ENCODE data around the gene DIP2C. TPM values are rescaled to one million over a fixed set of nuclear protein-coding genes. Genes with fewer than 3 reads are reported as not detected.

DIP2C gene
- total RNA-seq, 1 experiment from 2014 or later: 11.0 TPM

GRCh38 chr10:492836-493235 lies 196.6 kb downstream of the DIP2C start:
- no peak for ATAC-seq
- H3K4me1 Mint-ChIP-seq: peaks cover 34% of the 10 kb centered on the region
- ChIA-PET CTCF (no interaction called here), POLR2A (interaction anchor here (0.9 kb wide), 1 partner anchor 132 kb away, joined by 3 read pairs; no protein-coding TSS in a partner anchor)
- H3K27ac Mint-ChIP-seq: no peak overlapping the region
- no peak for DNase-seq (ENCODE audit: low spot score)
- no peak overlapping the region for H3K4me3 Mint-ChIP-seq
- H3K27me3 Mint-ChIP-seq (ENCODE audit: low read depth): no peaks in the 10 kb centered on the region; the same call in none of the 2 replicates
- H3K9me3 Mint-ChIP-seq: no peaks in the 10 kb centered on the region
- TF ChIP-seq, protein P1, sequence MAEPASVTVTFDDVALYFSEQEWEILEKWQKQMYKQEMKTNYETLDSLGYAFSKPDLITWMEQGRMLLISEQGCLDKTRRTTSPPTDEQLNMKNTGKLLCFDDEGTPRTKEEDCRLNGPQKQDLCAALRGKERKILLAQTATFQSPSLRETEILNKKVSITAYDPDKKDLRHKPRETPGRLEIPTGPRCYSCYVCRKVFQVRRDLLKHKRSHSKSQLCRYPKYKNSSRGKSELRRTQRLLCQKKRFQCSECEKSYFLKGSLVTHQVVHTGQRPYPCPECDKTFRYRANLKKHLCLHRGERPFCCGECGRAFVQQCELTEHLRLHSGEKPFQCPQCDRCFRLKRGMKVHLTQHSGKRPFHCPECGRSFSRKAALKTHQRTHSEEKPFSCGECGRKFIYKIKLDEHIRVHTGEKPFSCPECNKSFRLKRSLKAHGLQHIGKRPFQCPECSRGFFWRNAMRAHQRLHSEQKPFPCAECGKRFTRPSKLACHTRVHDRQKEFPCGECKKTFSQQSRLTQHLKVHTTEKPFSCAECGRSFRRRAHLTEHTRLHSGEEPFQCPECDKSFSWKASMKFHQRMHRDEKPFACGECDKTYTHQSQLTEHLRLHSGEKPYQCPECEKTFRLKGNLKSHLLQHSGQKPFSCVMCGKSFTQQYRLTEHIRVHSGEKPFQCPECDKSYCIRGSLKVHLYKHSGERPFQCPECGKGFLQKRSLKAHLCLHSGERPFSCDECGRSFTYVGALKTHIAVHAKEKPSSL (CRISPR knock-in tag; conservative IDR thresholded peaks at IDR 0.05): no peak
- TF ChIP-seq ATF1 (CRISPR knock-in tag; IDR thresholded peaks at IDR 0.05) (no peak), HMGA2 (CRISPR knock-in tag; IDR thresholded peaks at IDR 0.05) (no peak), PRDM15 (CRISPR knock-in tag; IDR thresholded peaks at IDR 0.05) (no peak), GTF2I (CRISPR knock-in tag; conservative IDR thresholded peaks at IDR 0.05) (no peak), NR3C1 (CRISPR knock-in tag; conservative IDR thresholded peaks at IDR 0.05; ENCODE audit: low read depth) (no peak)
- TF ChIP-seq, protein P2, sequence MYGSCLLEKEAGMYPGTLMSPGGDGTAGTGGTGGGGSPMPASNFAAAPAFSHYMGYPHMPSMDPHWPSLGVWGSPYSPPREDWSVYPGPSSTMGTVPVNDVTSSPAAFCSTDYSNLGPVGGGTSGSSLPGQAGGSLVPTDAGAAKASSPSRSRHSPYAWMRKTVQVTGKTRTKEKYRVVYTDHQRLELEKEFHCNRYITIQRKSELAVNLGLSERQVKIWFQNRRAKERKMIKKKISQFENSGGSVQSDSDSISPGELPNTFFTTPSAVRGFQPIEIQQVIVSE (CRISPR knock-in tag; IDR thresholded peaks at IDR 0.05; ENCODE audit: borderline replicate concordance): no peak
- no peaks in the 10 kb centered on the region for H3K36me3 Mint-ChIP-seq

DNA sequence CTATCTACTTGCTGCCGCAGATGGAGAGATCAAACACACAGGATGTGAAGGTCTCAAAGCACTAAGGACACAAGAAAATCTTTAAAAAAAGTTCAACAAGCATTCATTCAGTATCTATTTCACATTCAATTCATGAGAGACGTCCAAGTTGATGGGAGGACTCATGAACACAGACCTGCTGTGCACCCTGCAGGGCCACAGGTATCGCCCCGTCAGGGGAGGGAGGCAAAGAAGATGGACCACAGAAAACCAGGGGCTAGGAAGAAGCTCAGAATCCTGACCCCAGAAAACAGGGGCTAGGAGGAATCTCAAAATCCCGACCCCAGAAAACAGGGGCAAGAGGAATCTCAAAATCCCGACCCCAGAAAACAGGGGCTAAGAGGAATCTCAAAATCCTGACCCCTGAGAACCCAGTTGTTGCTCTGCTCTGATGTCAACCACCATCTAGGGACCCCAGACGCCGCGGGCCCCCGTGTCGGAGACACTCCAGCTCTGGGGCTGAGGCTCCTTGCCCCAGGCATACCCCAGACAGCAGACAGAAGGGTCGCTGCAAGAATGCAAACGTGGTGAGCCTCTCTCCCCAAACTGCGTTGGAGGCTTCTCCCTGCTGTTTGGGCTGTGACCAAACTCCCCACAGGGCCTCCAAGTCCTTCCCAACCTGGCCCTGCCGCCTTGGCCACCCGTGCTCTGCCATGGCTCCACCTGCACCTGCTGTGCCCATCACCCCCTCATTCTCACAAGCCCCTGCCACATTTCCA lies 197.6 kb downstream of the DIP2C start:
- DNase-seq (ENCODE audit: low spot score) (no peak), ATAC-seq (no peak)
- ChIA-PET CTCF (interaction anchor here (0.8 to 1.4 kb wide), 2 partner anchors 298 to 319 kb away, joined by 3 to 4 read pairs; no protein-coding TSS in a partner anchor), POLR2A (interaction anchor here (0.5 to 0.9 kb wide), 2 partner anchors 133 to 196 kb away, joined by 3 read pairs; no protein-coding TSS in a partner anchor)
- peaks cover 39% of the 10 kb centered on the region for H3K4me1 Mint-ChIP-seq
- no peak overlapping the region for H3K4me3 Mint-ChIP-seq
- H3K36me3 Mint-ChIP-seq: no peaks in the 10 kb centered on the region
- no peak overlapping the region for H3K27ac Mint-ChIP-seq
- H3K27me3 Mint-ChIP-seq (ENCODE audit: low read depth): no peaks in the 10 kb centered on the region; the same call in none of the 2 replicates
- H3K9me3 Mint-ChIP-seq: no peaks in the 10 kb centered on the region
- TF ChIP-seq ZNF416 (CRISPR knock-in tag; IDR thresholded peaks at IDR 0.05) (no peak), JAZF1 (CRISPR knock-in tag; IDR thresholded peaks at IDR 0.05) (no peak), USF2 (CRISPR knock-in tag; IDR thresholded peaks at IDR 0.05) (no peak), ZNF219 (CRISPR knock-in tag; IDR thresholded peaks at IDR 0.05; ENCODE audit: borderline replicate concordance) (no peak), SOX15 (CRISPR knock-in tag; IDR thresholded peaks at IDR 0.05) (no peak), TP53 (CRISPR knock-in tag; IDR thresholded peaks at IDR 0.05) (no peak), ZNF317 (CRISPR knock-in tag; IDR thresholded peaks at IDR 0.05; ENCODE audit: borderline replicate concordance, low read depth) (no peak)
- TF ChIP-seq, protein P3, sequence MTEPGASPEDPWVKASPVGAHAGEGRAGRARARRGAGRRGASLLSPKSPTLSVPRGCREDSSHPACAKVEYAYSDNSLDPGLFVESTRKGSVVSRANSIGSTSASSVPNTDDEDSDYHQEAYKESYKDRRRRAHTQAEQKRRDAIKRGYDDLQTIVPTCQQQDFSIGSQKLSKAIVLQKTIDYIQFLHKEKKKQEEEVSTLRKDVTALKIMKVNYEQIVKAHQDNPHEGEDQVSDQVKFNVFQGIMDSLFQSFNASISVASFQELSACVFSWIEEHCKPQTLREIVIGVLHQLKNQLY (CRISPR knock-in tag; IDR thresholded peaks at IDR 0.05): no peak
- TF ChIP-seq, protein P4, sequence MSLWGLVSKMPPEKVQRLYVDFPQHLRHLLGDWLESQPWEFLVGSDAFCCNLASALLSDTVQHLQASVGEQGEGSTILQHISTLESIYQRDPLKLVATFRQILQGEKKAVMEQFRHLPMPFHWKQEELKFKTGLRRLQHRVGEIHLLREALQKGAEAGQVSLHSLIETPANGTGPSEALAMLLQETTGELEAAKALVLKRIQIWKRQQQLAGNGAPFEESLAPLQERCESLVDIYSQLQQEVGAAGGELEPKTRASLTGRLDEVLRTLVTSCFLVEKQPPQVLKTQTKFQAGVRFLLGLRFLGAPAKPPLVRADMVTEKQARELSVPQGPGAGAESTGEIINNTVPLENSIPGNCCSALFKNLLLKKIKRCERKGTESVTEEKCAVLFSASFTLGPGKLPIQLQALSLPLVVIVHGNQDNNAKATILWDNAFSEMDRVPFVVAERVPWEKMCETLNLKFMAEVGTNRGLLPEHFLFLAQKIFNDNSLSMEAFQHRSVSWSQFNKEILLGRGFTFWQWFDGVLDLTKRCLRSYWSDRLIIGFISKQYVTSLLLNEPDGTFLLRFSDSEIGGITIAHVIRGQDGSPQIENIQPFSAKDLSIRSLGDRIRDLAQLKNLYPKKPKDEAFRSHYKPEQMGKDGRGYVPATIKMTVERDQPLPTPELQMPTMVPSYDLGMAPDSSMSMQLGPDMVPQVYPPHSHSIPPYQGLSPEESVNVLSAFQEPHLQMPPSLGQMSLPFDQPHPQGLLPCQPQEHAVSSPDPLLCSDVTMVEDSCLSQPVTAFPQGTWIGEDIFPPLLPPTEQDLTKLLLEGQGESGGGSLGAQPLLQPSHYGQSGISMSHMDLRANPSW (CRISPR knock-in tag; conservative IDR thresholded peaks at IDR 0.05; ENCODE audit: low read depth): no peak
- TF ChIP-seq, protein P5, sequence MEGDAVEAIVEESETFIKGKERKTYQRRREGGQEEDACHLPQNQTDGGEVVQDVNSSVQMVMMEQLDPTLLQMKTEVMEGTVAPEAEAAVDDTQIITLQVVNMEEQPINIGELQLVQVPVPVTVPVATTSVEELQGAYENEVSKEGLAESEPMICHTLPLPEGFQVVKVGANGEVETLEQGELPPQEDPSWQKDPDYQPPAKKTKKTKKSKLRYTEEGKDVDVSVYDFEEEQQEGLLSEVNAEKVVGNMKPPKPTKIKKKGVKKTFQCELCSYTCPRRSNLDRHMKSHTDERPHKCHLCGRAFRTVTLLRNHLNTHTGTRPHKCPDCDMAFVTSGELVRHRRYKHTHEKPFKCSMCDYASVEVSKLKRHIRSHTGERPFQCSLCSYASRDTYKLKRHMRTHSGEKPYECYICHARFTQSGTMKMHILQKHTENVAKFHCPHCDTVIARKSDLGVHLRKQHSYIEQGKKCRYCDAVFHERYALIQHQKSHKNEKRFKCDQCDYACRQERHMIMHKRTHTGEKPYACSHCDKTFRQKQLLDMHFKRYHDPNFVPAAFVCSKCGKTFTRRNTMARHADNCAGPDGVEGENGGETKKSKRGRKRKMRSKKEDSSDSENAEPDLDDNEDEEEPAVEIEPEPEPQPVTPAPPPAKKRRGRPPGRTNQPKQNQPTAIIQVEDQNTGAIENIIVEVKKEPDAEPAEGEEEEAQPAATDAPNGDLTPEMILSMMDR (IDR thresholded peaks at IDR 0.05): no peak
- TF ChIP-seq, protein P1 (CRISPR knock-in tag; conservative IDR thresholded peaks at IDR 0.05): no peak

Measured in WTC11 (cell line).